B cell (primary cell): ENCODE results near the gene NKX6-1. TPM values are rescaled to one million over a fixed set of nuclear protein-coding genes. Genes with fewer than 3 reads are reported as not detected.
A peak's percentile ranks its signal among the peaks of the same experiment; 100 is the strongest.

Source experiments
- ATAC-seq: fragments of 200-7000 bp; cut with Tn5 transposase; one replicate; pipeline ENCODE4 v1.10.0; 2021; ENCODE audit warnings: low read depth, mild to moderate bottlenecking, moderate number of reproducible peaks, moderate library complexity
- CTCF ChIA-PET: fragments of 350-600 bp; sonication (Branson Sonifier 250); formaldehyde crosslinking; loops from one replicate; lab custom pipeline; 2021; ENCODE audit warnings: antibody characterized with exemption, inconsistent platforms; lab: Charles Lee
- POLR2A ChIA-PET: fragments of 350-600 bp; sonication (Branson Sonifier 250); formaldehyde crosslinking; loops from one replicate; lab custom pipeline; 2021; ENCODE audit warnings: antibody characterized with exemption; lab: Charles Lee
- DNase-seq: peaks from one replicate; pipeline ENCODE4 v3.0.0; 2013
- H2AFZ ChIP-seq: 2 replicates; pipeline ENCODE4 v1.6.1; 2012; ENCODE audit warnings: mild to moderate bottlenecking, low read depth, low read length; ENCODE audit not compliant: insufficient read depth, poor library complexity, severe bottlenecking
- H3K27ac ChIP-seq, 2 donors: 1 replicate in 1 of 2; 2 replicates in 1 of 2; pipeline ENCODE4 v1.5.1; 2012 to 2013; ENCODE audit warnings: low read length in 2 of 2, mild to moderate bottlenecking in 2 of 2, moderate library complexity in 1 of 2
- H3K27me3 ChIP-seq, 4 experiments: fragments of 200-600 bp in 1 of 4; sonication (generic) in 1 of 4; replicated peaks in 1 of 4; 1 replicate in 2 of 4; 2 replicates in 2 of 4; pipeline versions ENCODE4 v1.6.1 to v1.7.0; 2013 to 2016; ENCODE audit warnings: low read length in 3 of 4, mild to moderate bottlenecking in 2 of 4, mixed read lengths in 1 of 4, moderate library complexity in 1 of 4; ENCODE audit not compliant: insufficient read depth in 4 of 4, control insufficient read depth in 3 of 4; ENCODE audit errors: control extremely low read depth in 1 of 4
- H3K36me3 ChIP-seq, 2 experiments: replicated peaks in 1 of 2; 1 replicate in 1 of 2; 2 replicates in 1 of 2; pipeline versions ENCODE4 v1.6.1 to v1.7.1; 2013; ENCODE audit warnings: low read length in 1 of 2; ENCODE audit not compliant: insufficient read depth in 2 of 2, control insufficient read depth in 1 of 2; ENCODE audit errors: control extremely low read depth in 1 of 2, extremely low read depth in 1 of 2
- H3K4me1 ChIP-seq, 2 donors: fragments of 200-600 bp in 1 of 2; sonication (generic) in 1 of 2; 1 replicate in 1 of 2; 2 replicates in 1 of 2; pipeline versions ENCODE4 v1.5.1 to v1.6.1; 2013 to 2017; ENCODE audit warnings: low read length in 2 of 2; ENCODE audit not compliant: control insufficient read depth in 2 of 2, insufficient read depth in 2 of 2
- H3K4me2 ChIP-seq: replicated peaks from 2 replicates; pipeline ENCODE3; 2012; ENCODE audit warnings: mild to moderate bottlenecking, low read depth, low read length; ENCODE audit not compliant: poor library complexity, severe bottlenecking
- H3K4me3 ChIP-seq, 5 experiments: fragments of 200-600 bp in 1 of 5; sonication (generic) in 1 of 5; 1 replicate in 3 of 5; 2 replicates in 2 of 5; pipeline versions ENCODE4 v1.5.1 to v1.7.0; 2011 to 2016; ENCODE audit warnings: low read length in 4 of 5, mild to moderate bottlenecking in 4 of 5, low read depth in 2 of 5, control low read depth in 1 of 5, moderate library complexity in 1 of 5; ENCODE audit not compliant: insufficient read depth in 1 of 5; ENCODE audit errors: control extremely low read depth in 1 of 5, extremely low read depth in 1 of 5
- H3K79me2 ChIP-seq: fragments of 200-600 bp; sonication (generic); one replicate; pipeline ENCODE4 v1.6.0; 2016; ENCODE audit warnings: low read length; ENCODE audit not compliant: control insufficient read depth, insufficient read depth
- H3K9ac ChIP-seq: fragments of 200-600 bp; sonication (generic); 2 replicates; pipeline ENCODE4 v1.6.1; 2017; ENCODE audit warnings: mild to moderate bottlenecking, low read length, moderate library complexity
- H3K9me3 ChIP-seq, 3 donors: one replicate each; pipeline versions ENCODE4 v1.6.1 to v1.7.1; 2013; ENCODE audit warnings: low read length in 2 of 3; ENCODE audit not compliant: control insufficient read depth in 2 of 3, insufficient read depth in 1 of 3; ENCODE audit errors: control extremely low read depth in 1 of 3
- H4K20me1 ChIP-seq: 2 replicates; pipeline ENCODE4 v1.6.0; 2012; ENCODE audit warnings: mild to moderate bottlenecking, low read length; ENCODE audit not compliant: insufficient read depth, control insufficient read depth, poor library complexity, severe bottlenecking
- H3K27ac Mint-ChIP-seq: one replicate; pipeline ENCODE4 v1.8.0; 2021; ENCODE audit warnings: mixed read lengths
- H3K27me3 Mint-ChIP-seq: one replicate; pipeline ENCODE4 v1.8.0; 2021; ENCODE audit warnings: mixed read lengths
- H3K4me1 Mint-ChIP-seq: one replicate; pipeline ENCODE4 v1.8.0; 2021; ENCODE audit warnings: mixed read lengths
- H3K4me3 Mint-ChIP-seq: one replicate; pipeline ENCODE4 v1.8.0; 2021; ENCODE audit warnings: mixed read lengths
- H3K9me3 Mint-ChIP-seq: one replicate; pipeline ENCODE4 v1.8.0; 2022; ENCODE audit warnings: mixed read lengths; ENCODE audit not compliant: insufficient read depth
- EZH2 ChIP-seq: IDR thresholded peaks from 2 replicates; pipeline ENCODE4 v1.6.1; 2012; ENCODE audit warnings: borderline replicate concordance, low read depth, mild to moderate bottlenecking, moderate library complexity, low read length; ENCODE audit not compliant: insufficient read depth, poor library complexity, severe bottlenecking
- WGBS: methylation state at CpG from one replicate; pipeline ENCODE4 v1.1.5; 2013; ENCODE audit warnings: missing lambda C conversion rate; ENCODE audit not compliant: insufficient coverage; 5-methylcytosine and 5-hydroxymethylcytosine counted together
- intact Hi-C: fragments of 100-400 bp; cut with micrococcal nuclease; formaldehyde crosslinking; loops from one replicate; pipeline ENCODE4 v1.10.0; 2022
- polyA plus RNA-seq: library from polyadenylated mRNA; depleted of rRNA; stranded (reverse); fragments of >200 nt; gene quantifications from 2 replicates; pipeline ENCODE4 v1.2.3, GENCODE V29; 2012
- total RNA-seq, 2 donors: library from RNA; stranded (reverse); fragments of 120-200 nt in 1 of 2; gene quantifications; 1 replicate in 1 of 2; 2 replicates in 1 of 2; pipeline versions ENCODE4 v1.2.3 to v1.2.4, GENCODE V29; 2013 to 2022
- TF ChIP-seq, protein P1 (sequence below): fragments of 200-600 bp; IDR thresholded peaks from one replicate; pipeline ENCODE4 v1.8.0; 2022; ENCODE audit warnings: antibody characterized with exemption, mild to moderate bottlenecking

NKX6-1 gene
- total and polyA plus RNA-seq, 2 donors (not counting 1 experiment from before 2014, with no cell fraction given): not detected

DNA sequence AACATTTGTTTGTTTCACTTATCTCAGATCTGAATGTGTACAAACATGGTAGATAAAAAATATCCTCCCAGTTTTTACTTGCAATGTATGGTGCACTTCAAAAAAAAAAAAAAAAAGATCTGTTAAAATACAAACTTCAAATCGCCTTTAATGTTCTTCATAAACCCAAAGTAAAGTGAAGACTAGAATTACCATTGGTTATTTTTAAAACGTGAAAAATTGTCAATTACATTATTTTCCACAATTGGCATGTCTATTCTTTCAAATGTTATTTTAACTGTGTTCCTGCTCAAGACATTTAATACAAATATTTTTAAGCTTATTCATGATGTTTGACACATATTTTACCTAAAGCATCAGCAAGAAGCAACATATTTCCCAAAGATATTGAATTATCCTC lies 5.0 kb downstream of the NKX6-1 start:
- Mint-ChIP-seq H3K4me3 (no peak overlapping the region), H3K27ac (no peak overlapping the region), H3K9me3 (no peaks in the 10 kb centered on the region), H3K27me3 (peaks cover 62% of the 10 kb centered on the region), H3K4me1 (peaks cover 22% of the 10 kb centered on the region)
- Histone ChIP-seq H3K27ac (no peak overlapping the region), H3K9ac (no peak overlapping the region), H2AFZ (no peak overlapping the region), H3K9me3 (peaks cover 0 to 45% (median 7%) of the 10 kb centered on the region in 3 donors), H4K20me1 (no peaks in the 10 kb centered on the region), H3K4me1 (peaks cover 30 to 42% of the 10 kb centered on the region in 2 donors), H3K27me3 (peaks cover 3 to 74% (median 71%) of the 10 kb centered on the region in 4 experiments), H3K36me3 (no peaks in the 10 kb centered on the region), H3K4me3 (no peak overlapping the region), H3K79me2 (no peaks in the 10 kb centered on the region), H3K4me2 (no peak overlapping the region)
- no CpG with 5 or more reads among the region's 2 CpGs for WGBS
- ChIA-PET POLR2A (no interaction called here), CTCF (no interaction called here)
- ATAC-seq: no peak
- intact Hi-C loops: loop anchor here (10.0 kb wide), 1 partner anchor 91 kb away; the partner anchor contains the start of gene CDS1
- DNase-seq: no peak
- TF ChIP-seq EZH2: no peak
- TF ChIP-seq, protein P1, sequence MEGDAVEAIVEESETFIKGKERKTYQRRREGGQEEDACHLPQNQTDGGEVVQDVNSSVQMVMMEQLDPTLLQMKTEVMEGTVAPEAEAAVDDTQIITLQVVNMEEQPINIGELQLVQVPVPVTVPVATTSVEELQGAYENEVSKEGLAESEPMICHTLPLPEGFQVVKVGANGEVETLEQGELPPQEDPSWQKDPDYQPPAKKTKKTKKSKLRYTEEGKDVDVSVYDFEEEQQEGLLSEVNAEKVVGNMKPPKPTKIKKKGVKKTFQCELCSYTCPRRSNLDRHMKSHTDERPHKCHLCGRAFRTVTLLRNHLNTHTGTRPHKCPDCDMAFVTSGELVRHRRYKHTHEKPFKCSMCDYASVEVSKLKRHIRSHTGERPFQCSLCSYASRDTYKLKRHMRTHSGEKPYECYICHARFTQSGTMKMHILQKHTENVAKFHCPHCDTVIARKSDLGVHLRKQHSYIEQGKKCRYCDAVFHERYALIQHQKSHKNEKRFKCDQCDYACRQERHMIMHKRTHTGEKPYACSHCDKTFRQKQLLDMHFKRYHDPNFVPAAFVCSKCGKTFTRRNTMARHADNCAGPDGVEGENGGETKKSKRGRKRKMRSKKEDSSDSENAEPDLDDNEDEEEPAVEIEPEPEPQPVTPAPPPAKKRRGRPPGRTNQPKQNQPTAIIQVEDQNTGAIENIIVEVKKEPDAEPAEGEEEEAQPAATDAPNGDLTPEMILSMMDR: no peak

DNA sequence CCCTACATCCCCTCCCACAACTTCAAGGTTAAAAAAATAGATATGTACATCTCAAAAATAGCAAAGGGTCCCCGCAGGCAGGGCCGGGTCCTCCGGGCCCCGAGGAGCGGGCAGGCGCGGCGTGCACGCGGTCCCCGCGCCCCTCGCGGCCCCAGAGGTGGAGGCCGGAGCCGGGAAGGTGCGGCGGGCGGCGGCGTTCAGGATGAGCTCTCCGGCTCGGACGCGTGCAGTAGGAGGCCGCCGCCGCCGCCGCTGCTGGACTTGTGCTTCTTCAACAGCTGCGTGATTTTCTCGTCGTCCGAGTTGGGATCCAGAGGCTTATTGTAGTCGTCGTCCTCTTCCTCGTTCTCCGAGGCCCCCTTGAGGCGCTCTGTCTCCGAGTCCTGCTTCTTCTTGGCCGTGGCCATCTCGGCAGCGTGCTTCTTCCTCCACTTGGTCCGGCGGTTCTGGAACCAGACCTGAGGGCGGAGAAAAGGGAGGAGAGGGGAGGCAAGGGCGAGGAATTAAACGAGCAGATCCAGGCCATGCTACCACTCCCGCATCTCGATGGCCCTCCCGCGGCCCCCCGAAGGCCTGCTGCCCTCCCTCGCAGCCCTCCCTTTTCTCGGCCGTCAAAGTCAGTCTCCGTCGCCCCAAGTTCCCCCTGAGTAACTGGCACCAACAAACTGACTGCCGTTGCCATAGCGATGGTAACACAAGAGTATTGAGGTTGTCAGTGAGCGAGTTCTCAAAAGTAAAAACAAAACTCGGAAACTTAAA lies 5.8 kb downstream of the NKX6-1 start:
- Mint-ChIP-seq H3K27ac (no peak overlapping the region), H3K4me1 (peaks cover 16% of the 10 kb centered on the region), H3K9me3 (no peaks in the 10 kb centered on the region), H3K4me3 (peak overlapping the region; percentile 66), H3K27me3 (peaks cover 62% of the 10 kb centered on the region)
- Histone ChIP-seq H3K4me2 (peak overlapping the region; percentile 38), H3K27ac (no peak overlapping the region), H3K27me3 (peaks cover 3 to 80% (median 65%) of the 10 kb centered on the region in 4 experiments), H3K9ac (peak overlapping the region; percentile 36), H3K9me3 (peaks cover 1 to 37% (median 7%) of the 10 kb centered on the region in 3 donors), H3K4me1 (peaks cover 22 to 34% of the 10 kb centered on the region in 2 donors), H3K79me2 (no peaks in the 10 kb centered on the region), H3K4me3 (no peak overlapping the region), H3K36me3 (no peaks in the 10 kb centered on the region), H4K20me1 (no peaks in the 10 kb centered on the region), H2AFZ (peak overlapping the region; percentile 18)
- ChIA-PET CTCF (no interaction called here), POLR2A (no interaction called here)
- ATAC-seq (no peak), DNase-seq (peak; percentile 54)
- WGBS: 7% methylated on average over 60 of the region's 62 CpGs
- TF ChIP-seq, protein P1: no peak
- TF ChIP-seq EZH2: peak; percentile 86
- intact Hi-C loops: loop anchor here (10.0 kb wide), 1 partner anchor 92 kb away; the partner anchor contains the start of gene CDS1
